ENCODE data around the gene TBC1D2. TPM values are rescaled to one million over a fixed set of nuclear protein-coding genes. Genes with fewer than 3 reads are reported as not detected.
A peak's percentile ranks its signal among the peaks of the same experiment; 100 is the strongest.

TBC1D2 gene
- total RNA-seq, 4 donors from 2014 or later = 42.4 to 57.4 (median 49.0) TPM

DNA sequence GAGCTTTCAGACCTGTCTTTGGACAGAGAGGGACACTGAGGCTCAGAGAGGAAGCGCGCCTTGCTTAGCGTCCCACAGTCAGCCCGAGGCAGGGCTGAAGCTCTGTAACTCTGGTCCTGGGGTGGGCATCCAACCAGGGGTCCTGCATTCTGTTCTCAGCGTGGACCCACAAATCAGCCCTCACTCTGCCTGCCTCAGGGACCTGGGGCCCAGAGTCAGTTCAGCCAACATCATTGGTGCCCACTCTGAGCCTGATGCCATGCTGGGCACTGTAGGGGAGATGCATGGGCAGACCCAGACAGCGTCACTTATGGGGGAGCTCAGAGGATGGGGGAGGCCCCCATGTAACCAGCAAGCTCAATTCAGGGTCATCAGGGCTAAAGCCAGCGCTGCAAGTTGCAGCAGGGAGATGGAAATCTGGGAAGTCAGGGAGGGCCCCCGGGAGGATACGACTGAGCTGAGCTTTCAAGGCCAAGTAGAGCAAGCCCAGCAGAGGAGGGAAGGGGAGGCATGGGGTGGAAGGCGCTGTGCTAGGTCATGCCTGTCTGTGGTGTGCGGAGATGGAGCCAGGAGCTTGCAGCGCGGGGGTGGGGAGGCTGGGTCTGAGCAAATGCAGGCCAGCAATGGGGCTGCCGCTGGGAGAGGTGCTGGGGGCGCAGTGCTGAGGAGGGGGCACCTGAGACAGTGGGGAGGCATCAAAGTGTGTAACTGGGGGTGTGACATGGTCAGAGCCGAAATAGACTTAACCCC is 84.1 kb downstream of the TBC1D2 start:
- DNase-seq (ENCODE audit: low spot score in 2 of 2) = no peak
- Histone ChIP-seq H3K27ac (no peak overlapping the region), H3K4me1 (peaks cover 16% of the 10 kb centered on the region), H3K36me3 (no peaks in the 10 kb centered on the region), H3K4me3 (no peak overlapping the region), H3K27me3 (no peaks in the 10 kb centered on the region), H3K9me3 (no peaks in the 10 kb centered on the region)
- no peak for TF ChIP-seq CTCF (IDR thresholded peaks at IDR 0.05)
- TF ChIP-seq EP300 (IDR thresholded peaks at IDR 0.05) = no peak
- TF ChIP-seq POLR2AphosphoS5 (IDR thresholded peaks at IDR 0.05) = no peak
- no peak for TF ChIP-seq POLR2A (IDR thresholded peaks at IDR 0.05)
- 69% methylated on average over 13 of the region's 16 CpGs for WGBS

- Histone ChIP-seq H3K4me1 (peaks cover 18% of the 10 kb centered on the region), H3K9me3 (no peaks in the 10 kb centered on the region), H3K4me3 (no peak overlapping the region), H3K36me3 (no peaks in the 10 kb centered on the region), H3K27me3 (no peaks in the 10 kb centered on the region), H3K27ac (no peak overlapping the region)
- TF ChIP-seq POLR2AphosphoS5 (IDR thresholded peaks at IDR 0.05) = no peak
- no peak for TF ChIP-seq CTCF (IDR thresholded peaks at IDR 0.05)
- no peak for TF ChIP-seq POLR2A (IDR thresholded peaks at IDR 0.05)
- TF ChIP-seq EP300 (IDR thresholded peaks at IDR 0.05) = no peak
- DNase-seq (ENCODE audit: low spot score in 2 of 2) = no peak
- WGBS = 72% methylated on average over 14 of the region's 15 CpGs
These were observed 86.4 kb downstream of the TBC1D2 start for GRCh38 chr9:98168941-98169488.

DNA sequence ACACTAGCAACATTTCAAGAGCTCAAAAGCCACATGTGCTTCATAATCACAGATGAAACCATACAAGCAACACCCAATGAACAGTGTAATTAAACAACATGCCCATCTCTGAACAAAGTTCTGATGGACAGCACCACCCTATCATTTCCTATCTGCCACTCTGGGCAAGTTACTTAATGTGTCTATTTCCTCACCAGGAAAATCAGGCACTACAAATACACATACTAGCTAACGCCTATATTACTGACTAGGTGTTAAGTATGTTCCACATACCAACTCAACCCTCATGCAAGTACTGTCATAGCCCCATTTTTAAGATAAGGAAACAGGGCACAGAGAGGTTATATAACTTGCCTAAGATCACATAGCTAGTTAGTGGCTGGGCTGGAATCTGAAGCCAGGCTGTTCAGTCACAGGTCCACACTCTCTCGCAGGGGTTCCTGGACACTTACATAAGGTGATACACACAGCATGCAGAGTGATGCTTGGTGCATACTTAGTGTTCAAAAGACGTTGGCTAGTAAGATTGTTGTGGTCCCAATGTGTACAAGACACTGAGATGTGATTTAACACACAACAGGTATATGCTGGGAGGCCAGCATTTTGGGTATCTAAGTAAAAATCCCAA is 87.2 kb downstream of the TBC1D2 start:
- no peak for DNase-seq (ENCODE audit: low spot score in 2 of 2)
- no peak overlapping the region for H3K4me3 ChIP-seq
- 57% methylated on average over 3 of the region's 3 CpGs for WGBS
- H3K27ac ChIP-seq = no peak overlapping the region
- H3K9me3 ChIP-seq = no peaks in the 10 kb centered on the region
- TF ChIP-seq EP300 (IDR thresholded peaks at IDR 0.05) = no peak
- TF ChIP-seq POLR2A (IDR thresholded peaks at IDR 0.05) = no peak
- no peak for TF ChIP-seq POLR2AphosphoS5 (IDR thresholded peaks at IDR 0.05)
- no peak for TF ChIP-seq CTCF (IDR thresholded peaks at IDR 0.05)
- H3K4me1 ChIP-seq = peaks cover 25% of the 10 kb centered on the region
- no peaks in the 10 kb centered on the region for H3K27me3 ChIP-seq
- H3K36me3 ChIP-seq = no peaks in the 10 kb centered on the region

GRCh38 chr9:98164912-98165311 is 90.5 kb downstream of the TBC1D2 start:
- 83% methylated on average over 6 of the region's 7 CpGs for WGBS
- Histone ChIP-seq H3K9me3 (no peaks in the 10 kb centered on the region), H3K4me3 (no peak overlapping the region), H3K36me3 (no peaks in the 10 kb centered on the region), H3K4me1 (peaks cover 24% of the 10 kb centered on the region), H3K27me3 (no peaks in the 10 kb centered on the region), H3K27ac (no peak overlapping the region)
- DNase-seq (ENCODE audit: low spot score in 2 of 2) = no peak
- TF ChIP-seq CTCF (IDR thresholded peaks at IDR 0.05) (no peak), POLR2A (IDR thresholded peaks at IDR 0.05) (no peak), POLR2AphosphoS5 (IDR thresholded peaks at IDR 0.05) (no peak), EP300 (IDR thresholded peaks at IDR 0.05) (no peak)

- no peak for DNase-seq (ENCODE audit: low spot score in 2 of 2)
These were observed 92.8 kb downstream of the TBC1D2 start for GRCh38 chr9:98162613-98163012.

More at GRCh38 chr9:98162613-98163012, 92.8 kb downstream of the TBC1D2 start:
- Histone ChIP-seq H3K27ac (peak overlapping the region; percentile 41), H3K27me3 (no peaks in the 10 kb centered on the region), H3K9me3 (no peaks in the 10 kb centered on the region), H3K36me3 (no peaks in the 10 kb centered on the region), H3K4me3 (no peak overlapping the region), H3K4me1 (peaks cover 24% of the 10 kb centered on the region)
- TF ChIP-seq EP300 (IDR thresholded peaks at IDR 0.05) = no peak
- peak in 1 of 3 donors; percentile 35 for TF ChIP-seq POLR2AphosphoS5 (IDR thresholded peaks at IDR 0.05)
- WGBS = 74% methylated on average over 8 of the region's 12 CpGs
